MM.1S (cell line): ENCODE measurements around the gene PALM3.

ENCODE experiments used
- EZH2phosphoT487 ChIP-seq: fragments of 300-600 bp; sonication (generic); IDR thresholded peaks from 2 replicates; pipeline ENCODE4 v1.6.1; 2018; ENCODE audit warnings: antibody characterized with exemption, low read length
- TF ChIP-seq, protein P1 (sequence below): fragments of 300-600 bp; sonication (generic); IDR thresholded peaks from 2 replicates; pipeline ENCODE4 v1.5.1; 2016; ENCODE audit warnings: antibody characterized with exemption, low read length, mixed read lengths

DNA sequence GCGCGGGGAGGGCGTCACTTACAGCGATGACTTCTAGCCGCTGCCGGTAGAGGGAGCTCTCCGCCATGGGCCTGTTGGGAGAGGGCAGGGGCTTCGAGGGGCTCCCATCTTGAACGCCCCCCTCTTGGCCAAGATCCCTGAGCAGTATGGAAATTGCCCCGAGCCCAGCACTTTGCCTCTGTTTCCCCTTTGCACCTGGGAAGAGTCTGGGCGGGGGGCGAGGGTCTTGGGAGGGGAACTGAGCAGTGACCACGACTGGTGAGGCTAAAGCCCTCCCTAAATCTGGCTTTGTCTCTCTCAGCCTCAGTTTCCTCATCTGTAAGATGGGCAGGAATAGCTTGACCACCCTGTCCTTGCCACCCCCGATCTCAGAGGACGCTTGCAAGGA, 2.8 kb downstream of the PALM3 start:
- TF ChIP-seq, protein P1, sequence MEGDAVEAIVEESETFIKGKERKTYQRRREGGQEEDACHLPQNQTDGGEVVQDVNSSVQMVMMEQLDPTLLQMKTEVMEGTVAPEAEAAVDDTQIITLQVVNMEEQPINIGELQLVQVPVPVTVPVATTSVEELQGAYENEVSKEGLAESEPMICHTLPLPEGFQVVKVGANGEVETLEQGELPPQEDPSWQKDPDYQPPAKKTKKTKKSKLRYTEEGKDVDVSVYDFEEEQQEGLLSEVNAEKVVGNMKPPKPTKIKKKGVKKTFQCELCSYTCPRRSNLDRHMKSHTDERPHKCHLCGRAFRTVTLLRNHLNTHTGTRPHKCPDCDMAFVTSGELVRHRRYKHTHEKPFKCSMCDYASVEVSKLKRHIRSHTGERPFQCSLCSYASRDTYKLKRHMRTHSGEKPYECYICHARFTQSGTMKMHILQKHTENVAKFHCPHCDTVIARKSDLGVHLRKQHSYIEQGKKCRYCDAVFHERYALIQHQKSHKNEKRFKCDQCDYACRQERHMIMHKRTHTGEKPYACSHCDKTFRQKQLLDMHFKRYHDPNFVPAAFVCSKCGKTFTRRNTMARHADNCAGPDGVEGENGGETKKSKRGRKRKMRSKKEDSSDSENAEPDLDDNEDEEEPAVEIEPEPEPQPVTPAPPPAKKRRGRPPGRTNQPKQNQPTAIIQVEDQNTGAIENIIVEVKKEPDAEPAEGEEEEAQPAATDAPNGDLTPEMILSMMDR = peak; percentile 79
- no peak for TF ChIP-seq EZH2phosphoT487
